ENCODE results near the gene PAFAH2.

Gene PAFAH2

GRCh38 chr1:26031611-26032220, 33.9 kb upstream of the PAFAH2 start:
- DNase-seq (ENCODE audit: insufficient read length, low spot score) = no peak
- FAIRE-seq = no peak

GRCh38 chr1:26031196-26031595, 33.3 kb upstream of the PAFAH2 start:
- DNase-seq (ENCODE audit: insufficient read length, low spot score) (no peak), FAIRE-seq (no peak)

GRCh38 chr1:26029864-26030481, 32.1 kb upstream of the PAFAH2 start:
- FAIRE-seq (no peak), DNase-seq (ENCODE audit: insufficient read length, low spot score) (no peak)

- FAIRE-seq = no peak
- no peak for DNase-seq (ENCODE audit: insufficient read length, low spot score)
Measured at GRCh38 chr1:26029054-26029863, 31.4 kb upstream of the PAFAH2 start.

- DNase-seq (ENCODE audit: insufficient read length, low spot score) (no peak), FAIRE-seq (no peak)
Measured at GRCh38 chr1:26028490-26028980, 30.7 kb upstream of the PAFAH2 start.

- no peak for DNase-seq (ENCODE audit: insufficient read length, low spot score)
- no peak for FAIRE-seq
Measured at GRCh38 chr1:26027716-26028489, 30.0 kb upstream of the PAFAH2 start.

GRCh38 chr1:26025517-26025916, 27.7 kb upstream of the PAFAH2 start:
- FAIRE-seq (no peak), DNase-seq (ENCODE audit: insufficient read length, low spot score) (no peak)

GRCh38 chr1:26025060-26025459, 27.2 kb upstream of the PAFAH2 start:
- FAIRE-seq = no peak
- no peak for DNase-seq (ENCODE audit: insufficient read length, low spot score)

- DNase-seq (ENCODE audit: insufficient read length, low spot score) = no peak
- no peak for FAIRE-seq
Measured at GRCh38 chr1:26023826-26024225, 26.0 kb upstream of the PAFAH2 start.

- DNase-seq (ENCODE audit: insufficient read length, low spot score) = no peak
- FAIRE-seq = no peak
Measured at GRCh38 chr1:26023009-26023408, 25.1 kb upstream of the PAFAH2 start.

- DNase-seq (ENCODE audit: insufficient read length, low spot score) (no peak), FAIRE-seq (no peak)
Measured at GRCh38 chr1:26022404-26022779, 24.5 kb upstream of the PAFAH2 start.

- FAIRE-seq (no peak), DNase-seq (ENCODE audit: insufficient read length, low spot score) (no peak)
Measured at GRCh38 chr1:26021647-26022403, 24.0 kb upstream of the PAFAH2 start, which contains the start of gene EXTL1. Gene EXTL1 (plus strand): TSS chr1:26021775. CDS start chr1:26022647, 872 bp downstream.

GRCh38 chr1:26020941-26021646, 23.2 kb upstream of the PAFAH2 start:
- no peak for DNase-seq (ENCODE audit: insufficient read length, low spot score)
- no peak for FAIRE-seq

GRCh38 chr1:26020330-26020768, 22.5 kb upstream of the PAFAH2 start:
- no peak for DNase-seq (ENCODE audit: insufficient read length, low spot score)
- FAIRE-seq = peak; percentile 63

- FAIRE-seq (no peak), DNase-seq (ENCODE audit: insufficient read length, low spot score) (no peak)
Measured at GRCh38 chr1:26019641-26020315, 21.9 kb upstream of the PAFAH2 start.

- no peak for DNase-seq (ENCODE audit: insufficient read length, low spot score)
- no peak for FAIRE-seq
Measured at GRCh38 chr1:26017606-26018005, 19.7 kb upstream of the PAFAH2 start.

GRCh38 chr1:26016953-26017545, 19.2 kb upstream of the PAFAH2 start:
- no peak for FAIRE-seq
- DNase-seq (ENCODE audit: insufficient read length, low spot score) = no peak

GRCh38 chr1:26016258-26016952, 18.5 kb upstream of the PAFAH2 start:
- FAIRE-seq = no peak
- DNase-seq (ENCODE audit: insufficient read length, low spot score) = no peak

Data from HTR-8/SVneo (cell line).